ENCODE data around the gene SLAMF1.

- no peak for TF ChIP-seq POLR2A (IDR thresholded peaks at IDR 0.05)
- TF ChIP-seq CTCF (IDR thresholded peaks at IDR 0.05) = no peak
Observed at GRCh38 chr1:160590488-160590887, 56.4 kb downstream of the SLAMF1 start.

Data from adrenal gland (tissue), 5 donors.